NCI-H460 (cell line): Measurements from ENCODE around the gene AMOTL2. TPM values are rescaled to one million over a fixed set of nuclear protein-coding genes. Genes with fewer than 3 reads are reported as not detected.
A peak's percentile ranks its signal among the peaks of the same experiment; 100 is the strongest.

Experiments
- DNase-seq: peaks from one replicate; pipeline ENCODE4 v3.0.0-alpha.2; 2016; ENCODE audit warnings: low read depth; ENCODE audit errors: extremely low read depth
- total RNA-seq: library from RNA; depleted of rRNA; stranded (reverse); fragments of >200 nt; shearing (Covaris generic); gene quantifications from 2 replicates; pipeline ENCODE4 v1.2.3, GENCODE V29; 2014

AMOTL2 gene
- total RNA-seq, 1 experiment from 2014 or later: 38.6 TPM

DNA sequence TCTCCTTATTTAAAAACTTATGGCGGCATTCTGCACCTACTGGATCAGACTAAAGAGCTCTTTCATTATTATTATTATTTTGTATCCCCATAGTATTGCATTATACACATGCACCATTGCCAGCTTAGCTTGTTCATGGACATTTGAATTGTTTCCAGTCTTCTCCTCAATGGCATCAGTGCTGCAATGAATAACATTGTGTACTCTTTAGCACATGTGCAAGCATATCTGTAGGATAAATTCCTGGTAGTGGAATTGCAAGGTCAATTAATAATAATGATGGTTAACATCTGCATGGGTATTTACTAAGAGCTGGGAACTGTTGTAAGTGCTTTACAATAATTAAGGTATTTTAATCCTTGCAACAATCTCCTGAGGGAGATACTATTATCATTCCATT lies 52.0 kb downstream of the AMOTL2 start:
- DNase-seq: no peak

DNA sequence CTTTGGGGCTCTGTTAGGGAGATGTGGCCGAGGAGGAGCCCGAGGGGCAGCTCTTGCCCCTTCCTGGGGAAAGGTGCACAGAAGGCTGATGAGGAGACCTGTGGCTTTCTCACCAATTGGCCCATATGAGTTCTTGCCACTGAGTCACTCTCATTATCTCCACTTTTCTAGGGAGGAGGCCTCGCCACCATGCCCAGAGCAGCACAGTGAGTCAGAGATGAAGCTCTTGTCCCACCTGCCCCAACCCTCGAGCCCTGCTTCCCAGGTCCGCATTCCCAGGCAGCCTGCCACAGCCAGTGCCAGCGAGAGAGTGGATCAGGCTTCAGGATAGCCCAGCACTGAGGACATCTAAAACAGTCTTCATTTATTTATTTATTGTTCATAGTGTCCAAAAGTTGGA lies 53.5 kb downstream of the AMOTL2 start:
- no peak for DNase-seq

DNA sequence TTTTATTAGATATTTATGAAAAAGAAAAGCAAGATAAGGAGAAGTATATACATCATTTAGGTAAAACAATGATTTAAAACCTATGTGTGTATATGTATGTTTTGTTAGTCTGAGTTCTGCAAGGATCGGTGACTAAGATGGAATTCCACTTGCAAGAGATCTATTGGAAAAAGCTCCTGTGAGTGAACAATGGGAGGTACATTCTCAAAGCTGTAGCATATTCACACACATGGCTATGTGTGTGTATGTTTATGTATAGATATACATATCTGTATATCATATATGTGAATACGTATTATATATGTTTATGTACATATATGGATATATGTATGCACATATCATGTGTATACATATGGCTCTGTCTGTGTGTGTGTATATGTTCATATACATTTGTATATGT lies 54.3 kb downstream of the AMOTL2 start:
- DNase-seq: no peak

DNA sequence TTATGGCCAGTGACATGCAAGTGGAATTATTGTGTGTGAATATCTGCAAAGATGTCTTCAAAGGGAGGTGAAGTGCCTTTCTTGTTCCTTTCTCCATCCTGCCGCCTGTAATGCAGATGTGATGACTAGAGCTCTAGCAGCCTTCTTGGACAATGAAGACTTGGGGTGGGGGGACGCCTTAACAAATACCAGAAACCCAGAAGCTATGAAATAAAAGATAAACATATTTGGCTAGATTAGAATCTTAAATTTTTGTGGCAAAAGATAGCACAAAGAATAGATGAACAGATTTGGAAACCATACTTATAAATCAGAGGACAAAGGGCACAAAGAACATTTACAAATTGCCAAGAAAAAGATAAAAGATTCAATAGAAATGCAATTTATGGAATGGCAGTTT lies 56.1 kb downstream of the AMOTL2 start:
- DNase-seq: no peak

DNA sequence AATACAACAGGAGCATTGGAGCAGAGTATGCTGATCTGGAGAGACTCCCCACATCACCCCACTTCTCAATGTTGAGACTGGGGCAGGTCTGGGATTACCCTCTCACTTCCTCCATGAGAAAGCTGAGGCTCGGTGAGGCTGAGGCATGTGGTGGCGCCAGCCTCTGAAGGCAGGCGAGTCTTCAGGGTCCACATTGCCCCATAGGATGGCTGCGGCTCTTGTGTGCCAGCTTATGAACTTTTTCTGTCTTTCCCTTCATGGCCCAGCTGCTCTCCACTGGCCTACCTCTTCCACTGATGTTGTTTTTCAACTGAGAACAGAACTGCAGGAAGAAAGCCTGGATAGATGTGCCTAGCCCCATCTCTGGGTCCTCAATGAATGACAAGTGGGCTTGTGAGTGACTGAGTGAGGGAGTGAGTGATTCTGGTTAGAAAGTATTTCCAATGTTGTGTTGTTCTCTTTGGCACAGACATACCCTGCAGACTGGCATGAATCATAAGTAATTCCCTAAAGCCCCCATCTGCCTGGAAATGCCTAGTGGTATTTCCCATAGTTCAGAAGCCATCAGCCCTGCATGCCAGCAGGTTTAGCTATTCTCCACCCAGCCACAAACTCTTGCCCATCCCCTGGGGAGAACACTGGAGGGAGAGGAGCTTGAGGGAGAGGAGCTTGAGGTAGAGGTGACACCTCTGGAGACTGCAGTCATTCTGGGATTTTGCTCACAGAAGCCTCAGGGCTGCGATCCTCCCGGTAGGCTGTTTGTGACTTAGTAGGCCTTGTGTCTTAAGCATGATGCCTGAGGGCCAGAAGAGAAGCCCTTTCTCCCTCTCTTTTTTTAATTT lies 56.9 kb downstream of the AMOTL2 start:
- no peak for DNase-seq

DNA sequence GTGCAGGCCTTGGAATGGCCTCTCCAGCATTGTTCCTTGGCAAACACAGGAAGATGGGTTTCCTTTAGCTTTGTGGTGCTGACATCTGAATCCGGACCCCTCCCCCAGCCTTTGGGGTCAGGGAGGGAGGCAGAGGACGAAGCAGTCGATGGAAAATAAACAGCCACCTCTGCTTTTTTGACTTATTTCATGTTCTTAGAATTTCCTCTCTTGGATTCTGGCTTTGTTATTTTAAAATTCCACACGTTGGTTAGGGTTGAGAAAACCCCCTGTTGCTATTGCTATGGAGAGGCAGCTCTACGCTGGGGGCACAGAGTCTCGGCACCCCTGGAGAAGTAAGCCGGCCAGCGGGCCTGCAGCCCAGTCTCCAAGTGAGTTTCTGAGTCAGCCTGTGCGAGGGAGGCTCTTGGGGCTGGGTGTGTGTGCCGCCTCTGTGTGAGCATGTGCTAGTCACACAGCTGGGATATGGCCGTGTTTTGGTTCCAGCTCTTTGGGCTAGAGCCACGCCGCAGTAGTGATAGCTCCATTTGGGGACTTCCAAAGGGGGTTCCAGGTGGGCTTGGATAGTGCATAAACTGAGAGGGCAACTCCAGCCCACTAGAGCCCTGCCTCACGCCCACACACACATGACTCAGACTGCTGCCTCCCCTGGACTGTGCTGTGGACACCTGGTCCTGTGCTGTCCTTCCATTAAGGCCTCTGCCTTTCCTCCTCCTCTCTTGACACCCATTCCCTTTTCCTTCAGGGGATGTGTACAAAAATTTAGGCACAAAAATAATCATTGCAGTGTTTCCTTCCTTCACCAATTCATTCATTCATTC lies 58.8 kb downstream of the AMOTL2 start:
- no peak for DNase-seq

DNA sequence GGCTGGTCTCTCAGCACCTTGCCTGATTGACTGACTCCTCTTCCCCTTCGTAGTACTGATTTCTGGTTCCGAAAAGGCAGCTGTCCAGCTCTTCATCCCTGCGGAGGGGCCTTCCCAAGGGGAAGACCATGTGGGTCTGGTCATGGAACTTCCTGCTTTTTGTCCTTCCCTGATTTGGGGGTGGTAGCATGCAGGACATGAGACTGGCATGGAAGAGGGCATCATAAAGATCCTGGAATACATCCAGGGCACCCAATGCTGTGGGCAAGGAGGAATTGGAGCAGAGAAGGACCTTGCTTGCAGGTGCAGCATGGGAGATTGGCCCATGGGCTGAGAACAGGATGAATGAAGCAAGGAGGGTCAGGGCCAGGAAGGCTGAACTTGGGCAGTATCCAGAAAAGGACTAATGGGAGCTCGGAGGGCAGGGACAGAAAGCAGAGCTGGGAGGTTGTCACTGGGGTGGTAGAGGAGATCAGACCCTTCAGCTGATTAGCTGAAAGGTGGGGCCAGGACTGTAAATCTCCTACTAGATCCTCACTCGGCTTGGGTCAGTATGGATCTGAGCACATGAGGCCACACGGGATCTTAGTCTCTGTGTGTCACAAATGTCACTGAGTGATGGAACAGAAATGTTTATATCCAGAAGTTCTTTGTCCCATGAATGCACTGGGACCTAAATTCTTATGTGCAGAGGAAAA lies 59.5 kb downstream of the AMOTL2 start:
- no peak for DNase-seq

DNA sequence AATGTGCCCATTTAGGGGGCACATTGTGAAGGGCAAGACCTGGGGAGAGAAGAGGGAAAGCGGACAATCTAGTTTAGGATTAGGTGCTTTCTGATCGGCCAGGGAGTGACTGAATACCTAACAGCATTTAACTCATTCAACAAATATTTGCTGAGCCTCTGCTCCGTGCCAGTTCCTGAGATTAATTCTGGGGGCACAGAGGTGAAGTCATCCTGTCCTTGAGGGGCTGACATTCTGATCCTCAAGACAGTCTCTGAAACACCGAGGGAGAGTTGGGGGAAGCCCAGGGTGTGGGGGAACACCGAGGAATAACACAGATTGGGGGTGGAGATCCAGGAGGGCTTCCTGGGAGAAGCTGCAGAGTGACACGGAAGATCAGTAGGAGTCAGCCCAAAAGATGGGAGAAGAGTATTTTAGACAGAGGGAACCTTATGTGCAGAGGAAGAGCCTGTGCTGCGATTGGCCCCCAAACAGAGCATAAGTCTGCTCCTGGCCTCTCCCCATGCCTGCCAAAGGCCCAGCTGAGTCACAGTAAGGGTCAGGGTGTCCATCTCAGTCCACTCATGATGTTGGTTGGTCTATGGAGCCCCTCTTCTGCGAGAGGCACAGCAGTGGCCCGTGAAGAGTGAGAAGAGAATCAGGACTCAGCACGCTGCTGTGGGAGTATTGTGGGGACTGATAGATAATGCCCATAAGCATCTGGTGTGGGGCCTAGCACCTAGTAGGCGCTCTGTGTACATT lies 60.2 kb downstream of the AMOTL2 start:
- DNase-seq: no peak

DNA sequence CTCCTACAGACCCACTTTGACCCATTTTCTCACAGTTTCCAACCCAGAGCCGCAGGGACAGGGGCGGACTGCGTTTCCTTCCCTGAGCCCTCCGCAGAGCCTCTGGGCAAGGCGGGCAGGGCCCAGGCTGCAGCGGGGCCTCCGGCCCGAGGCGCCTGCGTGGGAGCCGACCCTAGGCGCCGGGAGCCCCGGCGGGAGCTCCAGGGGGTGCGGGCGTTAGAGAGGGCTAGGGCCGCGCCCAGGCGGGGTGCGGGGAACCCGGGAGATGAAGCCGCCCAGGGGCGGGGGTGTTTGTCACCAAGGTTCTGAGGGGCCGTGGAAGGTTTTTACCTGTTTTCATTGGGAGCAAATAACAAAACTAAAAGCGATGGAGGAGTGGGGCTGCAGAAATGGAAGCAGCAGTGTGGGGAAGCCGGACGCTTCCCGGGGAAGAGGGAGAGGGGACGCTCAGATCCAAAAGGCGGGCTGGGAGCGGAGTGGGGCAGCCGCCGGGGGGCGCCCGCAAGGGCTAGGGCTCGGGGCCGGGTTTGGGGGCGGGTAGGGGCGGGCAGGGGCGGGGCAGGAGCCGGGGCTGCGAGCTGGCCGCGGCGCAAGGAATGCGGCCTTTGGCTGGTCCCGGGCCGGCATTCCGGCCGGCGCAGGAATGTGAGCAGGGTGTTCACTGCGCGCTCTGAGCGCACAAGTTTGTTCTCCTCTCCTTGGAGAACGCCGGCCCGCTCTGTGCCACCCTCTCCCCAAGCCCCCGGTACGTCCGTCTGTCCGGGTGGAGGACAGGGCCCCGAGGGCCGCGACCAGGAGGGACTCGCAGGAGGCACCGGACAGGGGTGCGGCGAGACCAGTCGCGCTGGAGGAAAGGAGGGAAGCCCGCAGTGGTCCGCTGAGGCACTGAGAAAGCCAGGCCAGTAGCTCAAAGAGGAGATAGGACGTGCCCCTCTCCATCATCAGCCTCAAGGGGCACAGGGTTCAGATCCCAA lies 61.1 kb downstream of the AMOTL2 start:
- peak; percentile 56 for DNase-seq

DNA sequence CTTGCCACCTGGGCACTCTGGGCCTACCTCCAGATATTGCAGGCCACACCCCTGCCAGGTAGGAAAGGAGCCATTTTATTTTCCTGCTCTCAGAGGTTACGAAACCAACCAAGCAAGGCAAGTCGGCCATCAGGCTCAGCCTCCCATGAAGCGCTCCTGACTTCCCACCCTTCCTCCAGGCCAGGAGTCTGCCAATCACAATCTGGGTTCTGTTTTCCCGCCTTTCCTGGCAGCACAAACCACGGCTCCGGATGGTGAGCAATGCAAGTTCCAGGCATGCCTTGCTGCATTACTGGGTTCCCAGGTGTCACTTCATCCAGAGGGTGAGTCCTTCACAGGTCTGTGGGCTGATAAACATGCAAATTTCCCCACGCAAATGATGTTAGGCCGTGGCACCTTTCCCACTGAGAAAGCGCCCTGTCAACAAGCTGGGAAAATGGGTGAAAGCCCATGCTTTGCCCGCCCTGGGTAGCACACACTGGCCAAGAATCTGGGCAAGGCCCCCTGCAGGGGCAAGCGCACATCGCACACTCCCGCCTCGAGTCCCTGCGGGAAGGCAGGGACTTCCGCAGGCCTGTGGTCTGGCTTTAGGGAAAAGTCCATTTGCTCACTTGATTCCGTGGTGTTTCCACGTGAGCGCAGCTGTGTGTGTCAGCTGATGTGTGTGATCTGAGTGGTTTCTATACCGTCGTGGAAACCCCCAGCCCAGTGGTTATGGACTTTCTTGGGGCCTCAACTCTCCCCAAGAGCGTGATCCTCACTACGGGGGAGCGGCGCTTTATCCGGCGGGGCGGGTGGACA lies 62.0 kb downstream of the AMOTL2 start:
- DNase-seq: no peak

DNA sequence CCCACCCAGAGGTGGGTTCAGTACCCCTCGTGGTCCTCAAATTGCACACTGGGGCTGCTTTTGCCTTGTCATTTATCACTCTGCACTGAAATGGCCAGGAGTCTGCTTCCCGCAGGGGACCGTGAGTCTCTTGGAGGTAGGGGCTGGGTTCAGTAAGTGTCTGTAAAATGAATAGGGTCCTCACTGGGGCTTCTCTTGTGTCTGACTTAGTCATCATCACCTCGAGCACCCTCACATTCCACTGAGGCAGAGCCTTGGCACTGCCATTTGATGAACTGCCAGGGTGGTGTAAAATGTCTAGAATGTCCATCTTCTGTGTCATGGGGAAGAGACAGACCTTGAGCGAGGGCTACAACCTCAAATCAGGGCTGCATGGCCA lies 62.6 kb downstream of the AMOTL2 start:
- no peak for DNase-seq

DNA sequence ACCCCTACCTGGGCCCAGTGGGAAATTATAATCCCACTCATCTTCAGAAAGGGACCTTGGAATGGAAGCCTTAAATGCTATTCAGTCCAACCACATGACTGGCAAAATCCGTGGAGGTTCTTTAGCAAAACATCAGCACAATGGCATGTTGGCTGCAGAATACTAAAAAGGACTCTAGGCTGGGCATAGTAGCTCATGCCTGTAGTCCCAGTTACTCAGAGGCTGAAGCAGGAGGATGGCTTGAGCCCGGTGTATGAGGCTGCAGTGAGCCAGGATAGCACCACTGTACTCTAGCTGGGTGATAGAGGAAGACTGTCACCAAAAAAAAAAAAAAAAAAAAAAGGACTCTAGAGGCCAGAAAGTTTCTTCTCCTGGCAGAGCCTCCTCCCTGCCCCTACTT lies 63.0 kb downstream of the AMOTL2 start:
- DNase-seq: no peak

DNA sequence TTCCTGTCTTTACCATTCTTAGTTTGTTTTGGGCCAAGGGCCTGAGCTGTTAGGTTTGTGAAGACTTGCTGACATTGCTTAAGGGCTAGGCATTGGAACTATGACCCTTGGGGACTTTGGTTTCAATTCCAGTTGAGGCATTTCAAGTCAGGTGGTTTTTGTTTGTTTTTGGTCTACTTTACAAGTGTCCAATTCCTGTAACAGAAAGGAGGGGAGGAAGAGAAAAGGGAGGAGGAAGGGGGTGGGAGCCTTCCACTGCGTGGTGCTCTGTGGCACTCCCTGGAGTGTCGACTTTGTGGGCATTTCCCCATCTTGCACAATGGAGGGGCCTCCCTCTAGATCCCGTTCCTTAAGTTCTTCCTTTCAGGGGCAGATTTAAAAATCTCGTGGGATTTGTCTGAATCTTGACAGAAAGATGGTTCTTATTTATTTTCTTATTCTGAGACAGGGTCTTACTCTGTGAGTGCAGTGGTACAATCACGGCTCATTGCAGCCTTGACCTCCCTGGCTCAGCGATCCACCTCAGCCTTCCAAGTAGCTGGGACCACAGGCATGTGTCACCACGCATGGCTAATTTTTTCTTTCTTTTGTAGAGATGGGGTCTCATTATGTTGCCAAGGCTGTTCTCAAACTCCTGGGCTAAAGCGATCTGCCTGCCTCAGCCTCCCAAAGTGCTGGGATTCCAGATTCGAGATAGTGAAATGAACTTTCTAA lies 64.1 kb downstream of the AMOTL2 start:
- DNase-seq: no peak

DNA sequence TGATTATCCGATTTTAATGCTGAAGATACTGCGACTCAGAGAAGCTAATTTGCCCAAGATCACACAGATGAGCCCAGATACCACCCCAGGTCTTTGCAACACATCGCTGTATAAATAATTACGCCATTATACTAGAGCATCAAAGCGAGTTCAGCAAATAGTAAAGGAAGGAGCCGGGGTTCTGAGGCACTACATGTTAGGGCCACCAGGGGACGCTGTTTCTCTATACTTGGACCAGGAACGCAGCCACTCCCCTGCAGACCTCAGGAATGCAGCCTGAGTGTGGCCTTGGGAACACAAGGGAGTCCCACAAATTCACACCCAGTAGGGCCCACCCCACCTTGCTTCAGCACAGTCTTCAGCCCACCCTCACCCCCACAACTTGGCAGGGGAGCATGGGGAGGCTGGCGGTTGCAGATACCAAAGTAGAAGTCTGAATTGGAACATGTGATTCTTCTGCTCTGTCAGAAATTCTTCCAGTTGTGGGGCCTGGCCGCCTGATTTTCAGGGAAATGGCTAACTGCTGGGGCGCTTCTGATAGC lies 65.8 kb downstream of the AMOTL2 start:
- peak; percentile 60 for DNase-seq

DNA sequence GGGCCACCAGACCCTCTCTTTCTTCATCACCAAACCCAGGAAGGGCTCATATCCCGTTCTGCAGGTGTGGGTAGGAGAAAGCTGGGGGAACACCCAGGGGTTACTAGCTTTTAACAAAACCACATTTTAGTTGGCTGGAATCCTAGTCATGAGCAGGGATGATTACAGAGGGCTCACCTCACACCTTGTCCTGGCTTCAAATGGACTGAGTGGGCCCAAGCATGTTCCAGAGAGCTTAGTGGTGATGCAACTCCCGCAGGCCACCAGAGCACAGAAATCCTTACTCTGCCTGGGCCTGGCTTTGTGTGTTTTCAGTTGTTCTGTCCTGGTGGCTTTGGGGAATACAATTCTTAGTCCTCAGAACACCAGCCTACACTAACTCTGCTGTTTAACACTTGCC lies 66.8 kb downstream of the AMOTL2 start:
- no peak for DNase-seq

DNA sequence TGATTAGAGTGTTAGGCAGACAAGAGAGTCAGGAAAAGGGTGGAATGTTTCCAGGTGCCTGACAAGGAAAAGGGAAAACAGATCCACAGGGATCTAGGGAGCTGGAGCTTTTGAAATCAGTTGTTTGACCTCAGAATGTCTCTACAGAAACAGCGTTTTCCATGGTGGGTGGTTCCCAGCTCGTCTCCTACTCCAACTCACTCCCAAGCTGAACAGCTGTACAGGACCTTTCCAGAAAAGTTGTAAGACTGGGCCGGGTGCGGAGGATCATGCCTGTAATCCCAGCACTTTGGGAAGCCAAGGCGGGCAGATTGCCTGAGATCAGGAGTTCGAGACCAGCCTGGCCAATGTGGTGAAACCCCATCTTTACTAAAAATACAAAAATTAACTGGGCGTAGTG lies 67.9 kb downstream of the AMOTL2 start:
- DNase-seq: no peak
